WTC11 (cell line): Measurements from ENCODE around the gene TFB1M. TPM values are rescaled to one million over a fixed set of nuclear protein-coding genes. Genes with fewer than 3 reads are reported as not detected.
A peak's percentile ranks its signal among the peaks of the same experiment; 100 is the strongest.

ENCODE experiments used
- ATAC-seq: fragments of 200-7000 bp; cut with Tn5 transposase; 2 replicates; pipeline ENCODE4 v1.10.0; 2021; ENCODE audit warnings: mild to moderate bottlenecking, moderate library complexity
- CTCF ChIA-PET: fragments of 300-600 bp; sonication (Branson Sonifier 250); formaldehyde crosslinking; loops from one replicate; lab custom pipeline; 2021; ENCODE audit warnings: antibody characterized with exemption; lab: Charles Lee
- POLR2A ChIA-PET: fragments of 350-600 bp; sonication (Branson Sonifier 250); formaldehyde crosslinking; loops from one replicate; lab custom pipeline; 2021; ENCODE audit warnings: antibody characterized with exemption; lab: Charles Lee
- DNase-seq: peaks from one replicate; pipeline ENCODE4 v3.0.0; 2021; ENCODE audit warnings: low spot score
- H3K27ac Mint-ChIP-seq: 2 replicates; pipeline ENCODE4 v1.8.0; 2021; ENCODE audit warnings: mixed read lengths
- H3K27me3 Mint-ChIP-seq: 2 replicates; pipeline ENCODE4 v1.8.0; 2021; ENCODE audit warnings: low read depth, mild to moderate bottlenecking, moderate library complexity, mixed read lengths
- H3K36me3 Mint-ChIP-seq: 2 replicates; pipeline ENCODE4 v1.8.0; 2021; ENCODE audit warnings: mixed read lengths
- H3K4me1 Mint-ChIP-seq: 2 replicates; pipeline ENCODE4 v1.8.0; 2022; ENCODE audit warnings: mixed read lengths
- H3K4me3 Mint-ChIP-seq: 2 replicates; pipeline ENCODE4 v1.8.0; 2021; ENCODE audit warnings: mild to moderate bottlenecking, moderate library complexity, mixed read lengths
- H3K9me3 Mint-ChIP-seq: 2 replicates; pipeline ENCODE4 v1.8.0; 2021; ENCODE audit warnings: mixed read lengths
- GABPB1 ChIP-seq: sonication (generic); formaldehyde crosslinking; IDR thresholded peaks from 2 replicates; pipeline ENCODE4 v1.8.1; 2023; ENCODE audit warnings: mild to moderate bottlenecking, missing genetic modification reagents
- HMGA2 ChIP-seq: fragments of 250-450 bp; sonication (Bioruptor Pico); IDR thresholded peaks from 2 replicates; pipeline ENCODE4 v1.4.0; 2021; ENCODE audit warnings: mild to moderate bottlenecking, moderate library complexity
- HMGXB4 ChIP-seq: sonication (generic); formaldehyde crosslinking; IDR thresholded peaks from 2 replicates; pipeline ENCODE4 v1.8.1; 2023; ENCODE audit warnings: mild to moderate bottlenecking, moderate library complexity, missing genetic modification reagents
- NFE2L1 ChIP-seq: sonication (generic); formaldehyde crosslinking; IDR thresholded peaks from 2 replicates; pipeline ENCODE4 v1.8.1; 2023; ENCODE audit warnings: missing genetic modification reagents
- NR1H2 ChIP-seq: sonication (generic); formaldehyde crosslinking; IDR thresholded peaks from 2 replicates; pipeline ENCODE4 v1.9.0; 2021; ENCODE audit warnings: mild to moderate bottlenecking, moderate library complexity, missing genetic modification reagents
- PRRX2 ChIP-seq: fragments of 250-450 bp; sonication (Bioruptor Pico); IDR thresholded peaks from 2 replicates; pipeline ENCODE4 v1.8.0; 2021; ENCODE audit warnings: mild to moderate bottlenecking
- STAT6 ChIP-seq: sonication (generic); formaldehyde crosslinking; conservative IDR thresholded peaks from 2 replicates; pipeline ENCODE4 v1.8.1; 2023; ENCODE audit warnings: mild to moderate bottlenecking, low read depth, missing genetic modification reagents, moderate library complexity
- TEAD4 ChIP-seq: sonication (generic); formaldehyde crosslinking; IDR thresholded peaks from 2 replicates; pipeline ENCODE4 v1.8.0; 2022; ENCODE audit warnings: mild to moderate bottlenecking, missing genetic modification reagents
- ZNF263 ChIP-seq: sonication (generic); formaldehyde crosslinking; IDR thresholded peaks from 2 replicates; pipeline ENCODE4 v1.8.1; 2022; ENCODE audit warnings: low read depth, mild to moderate bottlenecking, moderate library complexity, missing genetic modification reagents
- ZNF416 ChIP-seq: fragments of 250-450 bp; sonication (Bioruptor Pico); IDR thresholded peaks from 2 replicates; pipeline ENCODE4 v1.9.0; 2021; ENCODE audit warnings: mild to moderate bottlenecking, inconsistent platforms
- ZNF532 ChIP-seq: fragments of 250-450 bp; sonication (Bioruptor Pico); IDR thresholded peaks from 2 replicates; pipeline ENCODE4 v1.9.0; 2021; ENCODE audit warnings: mild to moderate bottlenecking, borderline replicate concordance
- total RNA-seq: library from RNA; stranded (reverse); gene quantifications from 3 replicates; pipeline ENCODE4 v1.2.3, GENCODE V29; 2021
- TF ChIP-seq, protein P1 (sequence below): fragments of 200-600 bp; IDR thresholded peaks from 2 replicates; pipeline ENCODE4 v1.8.0; 2022; ENCODE audit warnings: antibody characterized with exemption
- TF ChIP-seq, protein P2 (sequence below): sonication (generic); formaldehyde crosslinking; IDR thresholded peaks from 2 replicates; pipeline ENCODE4 v1.8.1; 2022; ENCODE audit warnings: low read depth, mild to moderate bottlenecking, moderate library complexity, missing genetic modification reagents, borderline replicate concordance
- TF ChIP-seq, protein P3 (sequence below): sonication (generic); formaldehyde crosslinking; IDR thresholded peaks from 2 replicates; pipeline ENCODE4 v1.8.1; 2023; ENCODE audit warnings: mild to moderate bottlenecking, missing genetic modification reagents, moderate library complexity

TFB1M gene
- total RNA-seq, 1 experiment from 2014 or later = 41.8 TPM

- no peak for TF ChIP-seq ZNF416 (CRISPR knock-in tag)
- no peak for TF ChIP-seq ZNF532 (CRISPR knock-in tag)
- TF ChIP-seq, protein P1, sequence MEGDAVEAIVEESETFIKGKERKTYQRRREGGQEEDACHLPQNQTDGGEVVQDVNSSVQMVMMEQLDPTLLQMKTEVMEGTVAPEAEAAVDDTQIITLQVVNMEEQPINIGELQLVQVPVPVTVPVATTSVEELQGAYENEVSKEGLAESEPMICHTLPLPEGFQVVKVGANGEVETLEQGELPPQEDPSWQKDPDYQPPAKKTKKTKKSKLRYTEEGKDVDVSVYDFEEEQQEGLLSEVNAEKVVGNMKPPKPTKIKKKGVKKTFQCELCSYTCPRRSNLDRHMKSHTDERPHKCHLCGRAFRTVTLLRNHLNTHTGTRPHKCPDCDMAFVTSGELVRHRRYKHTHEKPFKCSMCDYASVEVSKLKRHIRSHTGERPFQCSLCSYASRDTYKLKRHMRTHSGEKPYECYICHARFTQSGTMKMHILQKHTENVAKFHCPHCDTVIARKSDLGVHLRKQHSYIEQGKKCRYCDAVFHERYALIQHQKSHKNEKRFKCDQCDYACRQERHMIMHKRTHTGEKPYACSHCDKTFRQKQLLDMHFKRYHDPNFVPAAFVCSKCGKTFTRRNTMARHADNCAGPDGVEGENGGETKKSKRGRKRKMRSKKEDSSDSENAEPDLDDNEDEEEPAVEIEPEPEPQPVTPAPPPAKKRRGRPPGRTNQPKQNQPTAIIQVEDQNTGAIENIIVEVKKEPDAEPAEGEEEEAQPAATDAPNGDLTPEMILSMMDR = no peak
- TF ChIP-seq, all 79 proteins: peak for 0
- peaks cover 36% of the 10 kb centered on the region for H3K9me3 Mint-ChIP-seq
- no peaks in the 10 kb centered on the region for H3K4me1 Mint-ChIP-seq
- no peak for DNase-seq
- ChIA-PET POLR2A (no interaction called here), CTCF (no interaction called here)
- H3K36me3 Mint-ChIP-seq = peaks cover 64% of the 10 kb centered on the region
- H3K27me3 Mint-ChIP-seq = peaks cover 3% of the 10 kb centered on the region; the same call in 1 of the 2 replicates
- H3K4me3 Mint-ChIP-seq = no peak overlapping the region
- ATAC-seq = no peak
- no peak overlapping the region for H3K27ac Mint-ChIP-seq
Observed at GRCh38 chr6:155240905-155241600, 73.2 kb downstream of the TFB1M start.

DNA sequence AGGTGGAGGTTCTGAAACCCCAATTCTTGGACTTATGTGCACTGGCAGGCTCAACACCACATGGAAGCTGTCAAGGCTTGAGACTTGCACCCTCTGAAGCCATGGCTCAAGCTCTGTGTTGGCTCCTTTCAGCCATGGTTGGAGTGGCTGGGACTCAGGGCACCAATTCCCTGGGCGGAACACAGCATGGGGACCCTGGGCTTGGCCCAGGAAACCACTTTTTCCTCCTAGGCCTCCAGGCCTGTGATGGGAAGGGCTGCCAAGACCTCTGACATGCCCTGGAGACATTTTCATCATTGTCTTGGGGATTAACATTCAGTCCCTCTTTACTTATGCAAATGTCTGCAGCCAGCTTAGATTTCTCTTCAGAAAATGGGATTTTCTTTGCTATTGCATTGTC is 76.7 kb downstream of the TFB1M start:
- Mint-ChIP-seq H3K9me3 (peaks cover 43% of the 10 kb centered on the region), H3K27me3 (peaks cover 3% of the 10 kb centered on the region; the same call in 1 of the 2 replicates), H3K27ac (no peak overlapping the region), H3K36me3 (peaks cover 63% of the 10 kb centered on the region), H3K4me1 (peaks cover 7% of the 10 kb centered on the region), H3K4me3 (no peak overlapping the region)
- no peak for DNase-seq
- ATAC-seq = no peak
- ChIA-PET CTCF (no interaction called here), POLR2A (no interaction called here)
- no peak for TF ChIP-seq HMGXB4 (CRISPR knock-in tag)
- peak; percentile 99 for TF ChIP-seq ZNF416 (CRISPR knock-in tag)
- TF ChIP-seq GABPB1 (CRISPR knock-in tag) = no peak

DNA sequence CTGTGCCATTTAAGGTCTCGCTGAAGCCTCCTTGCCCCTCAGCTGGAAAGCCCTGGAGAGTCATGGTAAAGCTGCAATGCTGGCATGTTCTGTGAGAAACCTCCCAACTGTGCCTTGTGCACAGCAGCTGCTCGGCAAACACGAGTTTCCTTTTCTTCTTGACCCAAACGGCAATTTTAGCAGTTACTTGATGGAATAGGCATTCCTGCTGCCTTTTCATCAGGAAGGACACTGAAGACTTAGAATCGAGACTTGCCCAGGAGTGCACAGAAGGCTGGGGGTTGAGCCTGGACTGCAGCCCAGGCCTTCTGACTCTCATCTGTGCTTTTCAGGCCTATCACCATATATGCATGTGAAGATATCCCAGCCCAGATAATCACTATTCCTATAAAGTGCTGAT is 79.2 kb downstream of the TFB1M start:
- H3K27me3 Mint-ChIP-seq = peaks cover 3% of the 10 kb centered on the region; the same call in 1 of the 2 replicates
- no peak for DNase-seq
- H3K4me1 Mint-ChIP-seq = peaks cover 7% of the 10 kb centered on the region
- no peak for ATAC-seq
- peaks cover 50% of the 10 kb centered on the region for H3K36me3 Mint-ChIP-seq
- ChIA-PET CTCF (interaction anchor here (1.4 to 3.2 kb wide), 3 partner anchors 11 to 39 kb away, joined by 4 to 24 read pairs (median 6); no protein-coding TSS in a partner anchor), POLR2A (no interaction called here)
- H3K27ac Mint-ChIP-seq = no peak overlapping the region
- peaks cover 45% of the 10 kb centered on the region for H3K9me3 Mint-ChIP-seq
- H3K4me3 Mint-ChIP-seq = no peak overlapping the region
- TF ChIP-seq STAT6 (CRISPR knock-in tag) (no peak), HMGA2 (CRISPR knock-in tag) (no peak), PRRX2 (CRISPR knock-in tag) (no peak), NFE2L1 (CRISPR knock-in tag) (no peak), NR1H2 (no peak), ZNF263 (CRISPR knock-in tag) (no peak), TEAD4 (CRISPR knock-in tag) (no peak)
- TF ChIP-seq, protein P1 = no peak
- TF ChIP-seq, protein P2, sequence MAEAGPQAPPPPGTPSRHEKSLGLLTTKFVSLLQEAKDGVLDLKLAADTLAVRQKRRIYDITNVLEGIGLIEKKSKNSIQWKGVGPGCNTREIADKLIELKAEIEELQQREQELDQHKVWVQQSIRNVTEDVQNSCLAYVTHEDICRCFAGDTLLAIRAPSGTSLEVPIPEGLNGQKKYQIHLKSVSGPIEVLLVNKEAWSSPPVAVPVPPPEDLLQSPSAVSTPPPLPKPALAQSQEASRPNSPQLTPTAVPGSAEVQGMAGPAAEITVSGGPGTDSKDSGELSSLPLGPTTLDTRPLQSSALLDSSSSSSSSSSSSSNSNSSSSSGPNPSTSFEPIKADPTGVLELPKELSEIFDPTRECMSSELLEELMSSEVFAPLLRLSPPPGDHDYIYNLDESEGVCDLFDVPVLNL (CRISPR knock-in tag) = no peak
- TF ChIP-seq, protein P3, sequence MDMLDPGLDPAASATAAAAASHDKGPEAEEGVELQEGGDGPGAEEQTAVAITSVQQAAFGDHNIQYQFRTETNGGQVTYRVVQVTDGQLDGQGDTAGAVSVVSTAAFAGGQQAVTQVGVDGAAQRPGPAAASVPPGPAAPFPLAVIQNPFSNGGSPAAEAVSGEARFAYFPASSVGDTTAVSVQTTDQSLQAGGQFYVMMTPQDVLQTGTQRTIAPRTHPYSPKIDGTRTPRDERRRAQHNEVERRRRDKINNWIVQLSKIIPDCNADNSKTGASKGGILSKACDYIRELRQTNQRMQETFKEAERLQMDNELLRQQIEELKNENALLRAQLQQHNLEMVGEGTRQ (CRISPR knock-in tag) = no peak
